HCT116 (cell line): ENCODE measurements around the gene ADAM8. TPM values are rescaled to one million over a fixed set of nuclear protein-coding genes. Genes with fewer than 3 reads are reported as not detected.

Source experiments
- ATAC-seq: fragments of 200-7000 bp; cut with Tn5 transposase; 2 replicates; pipeline ENCODE4 v1.9.1; 2020; ENCODE audit warnings: mild to moderate bottlenecking, moderate library complexity
- BruUV-seq: library from RNA; stranded (reverse); fragments of 400-500 nt; replicated peaks from 2 replicates; lab custom pipeline; 2021; lab: Mats Ljungman, UMichigan
- CTCF ChIA-PET: fragments of 300-600 bp; sonication (Branson Sonifier 250); formaldehyde crosslinking; loops from one replicate; lab custom pipeline; 2021; ENCODE audit warnings: antibody characterized with exemption; lab: Charles Lee
- POLR2A ChIA-PET: fragments of 300-600, 350-600 bp; sonication (Branson Sonifier 250); formaldehyde crosslinking; loops from one replicate; lab custom pipeline; 2021; ENCODE audit warnings: antibody characterized with exemption; lab: Charles Lee
- RAD21 ChIA-PET, 2 experiments: fragments of 300-600 bp; sonication (Branson Sonifier 250); formaldehyde crosslinking; loops; one replicate each; lab custom pipeline; 2023; ENCODE audit warnings: low total read pairs in 2 of 2; ENCODE audit not compliant: uncharacterized antibody in 2 of 2, unreplicated experiment in 2 of 2, low non-redundant PET in 1 of 2; lab: Charles Lee
- DNase-seq: peaks from one replicate; pipeline ENCODE4 v3.0.0-alpha.2; 2010; ENCODE audit warnings: low read depth, low spot score
- H2AFZ ChIP-seq: fragments of 200-600 bp; shearing (Covaris generic), sonication (generic); 2 replicates; pipeline ENCODE4 v1.6.1; 2017; ENCODE audit warnings: low read depth, mixed run types, mixed read lengths, antibody characterized with exemption, low read length; ENCODE audit not compliant: poor library complexity, severe bottlenecking
- H3K27ac ChIP-seq: 2 replicates; pipeline ENCODE4 v1.5.1; 2012; ENCODE audit warnings: low read depth, low read length
- H3K27me3 ChIP-seq: fragments of 200-600 bp; sonication (generic); 2 replicates; pipeline ENCODE4 v1.6.1; 2016; ENCODE audit warnings: mixed run types, low read length, mixed read lengths; ENCODE audit not compliant: insufficient read depth
- H3K36me3 ChIP-seq, 2 experiments: fragments of 200-500 bp in 1 of 2; fragments of 200-600 bp in 1 of 2; sonication (Bioruptor generic) in 1 of 2; sonication (generic) in 1 of 2; 2 replicates each; pipeline versions ENCODE4 v1.5.1 to v1.6.1; 2014 to 2016; ENCODE audit warnings: low read length in 2 of 2, inconsistent platforms in 1 of 2, mixed read lengths in 1 of 2, mixed run types in 1 of 2; ENCODE audit not compliant: insufficient read depth in 2 of 2, control insufficient read depth in 1 of 2
- H3K4me1 ChIP-seq, 2 experiments: fragments of 200-600 bp in 1 of 2; sonication (generic) in 1 of 2; 2 replicates each; pipeline versions ENCODE4 v1.5.1 to v1.6.1; 2012 to 2017; ENCODE audit warnings: low read length in 2 of 2, inconsistent platforms in 1 of 2, mild to moderate bottlenecking in 1 of 2, mixed read lengths in 1 of 2, mixed run types in 1 of 2, moderate library complexity in 1 of 2; ENCODE audit not compliant: insufficient read depth in 2 of 2, control insufficient read depth in 1 of 2
- H3K4me2 ChIP-seq: fragments of 200-600 bp; sonication (generic); 2 replicates; pipeline ENCODE4 v1.6.1; 2017; ENCODE audit warnings: mixed run types, low read length, mixed read lengths
- H3K4me3 ChIP-seq, 2 experiments: fragments of 200-600 bp in 1 of 2; sonication (generic) in 1 of 2; replicated peaks in 1 of 2; 2 replicates each; pipeline ENCODE4 v1.5.1; 2011 to 2016; ENCODE audit warnings: low read length in 2 of 2, control low read depth in 1 of 2, low read depth in 1 of 2, mild to moderate bottlenecking in 1 of 2, mixed read lengths in 1 of 2, mixed run types in 1 of 2
- H3K79me2 ChIP-seq: fragments of 200-600 bp; sonication (generic); 2 replicates; pipeline ENCODE4 v1.6.1; 2017; ENCODE audit warnings: mild to moderate bottlenecking, mixed run types, low read length, moderate library complexity, mixed read lengths; ENCODE audit not compliant: insufficient read depth
- H3K9ac ChIP-seq: fragments of 200-600 bp; sonication (generic); 2 replicates; pipeline ENCODE4 v1.6.1; 2016; ENCODE audit warnings: low read length, mixed read lengths
- H3K9me2 ChIP-seq: fragments of 200-600 bp; sonication (generic), shearing (Covaris generic); 2 replicates; pipeline ENCODE4 v1.6.1; 2017; ENCODE audit warnings: mixed run types, mild to moderate bottlenecking, moderate library complexity; ENCODE audit not compliant: insufficient read depth
- H3K9me3 ChIP-seq, 2 experiments: fragments of 200-500 bp in 1 of 2; fragments of 200-600 bp in 1 of 2; sonication (Bioruptor generic) in 1 of 2; sonication (generic) in 1 of 2; 2 replicates each; pipeline ENCODE4 v1.6.1; 2014 to 2017; ENCODE audit warnings: low read length in 2 of 2, mixed read lengths in 2 of 2, inconsistent platforms in 1 of 2, low read depth in 1 of 2, mild to moderate bottlenecking in 1 of 2, mixed run types in 1 of 2, moderate library complexity in 1 of 2; ENCODE audit not compliant: control insufficient read depth in 1 of 2, insufficient read depth in 1 of 2
- H4K20me1 ChIP-seq: fragments of 200-600 bp; sonication (generic), shearing (Covaris generic); 2 replicates; pipeline ENCODE4 v1.6.1; 2017; ENCODE audit warnings: mixed run types, mild to moderate bottlenecking, moderate library complexity; ENCODE audit not compliant: insufficient read depth
- ATF3 ChIP-seq: IDR thresholded peaks from 2 replicates; pipeline ENCODE4 v1.6.1; 2012
- CBX3 ChIP-seq: IDR thresholded peaks from 2 replicates; pipeline ENCODE4 v1.6.1; 2012; ENCODE audit warnings: low read depth
- CEBPB ChIP-seq: IDR thresholded peaks from 2 replicates; pipeline ENCODE4 v1.6.1; 2012; ENCODE audit warnings: low read depth
- EZH2 ChIP-seq: fragments of 200-600 bp; sonication (generic); IDR thresholded peaks from 2 replicates; pipeline ENCODE4 v1.6.1; 2017; ENCODE audit warnings: antibody characterized with exemption, mixed run types
- FOSL1 ChIP-seq: IDR thresholded peaks from 2 replicates; pipeline ENCODE4 v1.6.1; 2012; ENCODE audit warnings: low read depth
- JUND ChIP-seq: IDR thresholded peaks from 2 replicates; pipeline ENCODE4 v1.6.1; 2012
- POLR2AphosphoS5 ChIP-seq: IDR thresholded peaks from 2 replicates; pipeline ENCODE4 v1.6.1; 2011; ENCODE audit warnings: mild to moderate bottlenecking, low read depth, low read length, moderate library complexity
- RAD21 ChIP-seq: IDR thresholded peaks from 2 replicates; pipeline ENCODE4 v1.6.1; 2012; ENCODE audit warnings: low read depth, mild to moderate bottlenecking
- SIN3A ChIP-seq: IDR thresholded peaks from 2 replicates; pipeline ENCODE4 v1.6.1; 2012; ENCODE audit warnings: low read depth
- SP1 ChIP-seq: IDR thresholded peaks from 2 replicates; pipeline ENCODE4 v1.6.1; 2012; ENCODE audit warnings: low read depth
- TCF7L2 ChIP-seq: IDR thresholded peaks from 2 replicates; pipeline ENCODE4 v1.7.0; 2011; ENCODE audit warnings: borderline replicate concordance, inconsistent platforms; ENCODE audit not compliant: insufficient read depth, insufficient read length; ENCODE audit errors: extremely low read depth
- YY1 ChIP-seq: IDR thresholded peaks from 2 replicates; pipeline ENCODE4 v1.6.1; 2011; ENCODE audit warnings: low read length, low read depth, moderate library complexity, mild to moderate bottlenecking; ENCODE audit not compliant: insufficient replicate concordance; ENCODE audit errors: extremely low read depth
- ZBTB33 ChIP-seq: IDR thresholded peaks from 2 replicates; pipeline ENCODE4 v1.6.1; 2011; ENCODE audit warnings: mild to moderate bottlenecking, low read length, moderate library complexity; ENCODE audit not compliant: insufficient replicate concordance; ENCODE audit errors: extremely low read depth
- ZFX ChIP-seq: fragments of 450-650 bp; IDR thresholded peaks from 2 replicates; pipeline ENCODE4 v1.6.1; 2017
- ZNF274 ChIP-seq: fragments of 200-500 bp; sonication (Bioruptor generic); IDR thresholded peaks from 2 replicates; pipeline ENCODE4 v1.6.1; 2014; ENCODE audit warnings: mild to moderate bottlenecking, low read depth, low read length, inconsistent platforms
- intact Hi-C: fragments of 100-400 bp; cut with micrococcal nuclease; formaldehyde crosslinking; loops from 2 replicates; pipeline ENCODE4 v1.10.0; 2022
- total RNA-seq: library from RNA; stranded (reverse); gene quantifications from one replicate; pipeline ENCODE4 v1.2.1, GENCODE V29; 2021; ENCODE audit not compliant: unreplicated experiment

Gene ADAM8
- total RNA-seq, 1 experiment from 2014 or later: 4.1 TPM

GRCh38 chr10:133255323-133255722 lies 21.3 kb downstream of the ADAM8 start:
- no peaks in the 10 kb centered on the region for H3K79me2 ChIP-seq
- no peak overlapping the region for H2AFZ ChIP-seq
- no peak overlapping the region for H3K4me2 ChIP-seq
- no peak overlapping the region for H3K27ac ChIP-seq
- H3K36me3 ChIP-seq: no peaks in the 10 kb centered on the region
- ChIA-PET RAD21 (no interaction called here), CTCF (no interaction called here), POLR2A (no interaction called here)
- DNase-seq (no peak), ATAC-seq (no peak)
- H3K9ac ChIP-seq: no peak overlapping the region
- TF ChIP-seq JUND (no peak), CEBPB (no peak), ZNF274 (no peak), FOSL1 (no peak), SP1 (no peak), EZH2 (no peak), ZBTB33 (no peak), RAD21 (no peak), YY1 (no peak), POLR2AphosphoS5 (no peak), ZFX (no peak), TCF7L2 (no peak), ATF3 (no peak), SIN3A (no peak), CBX3 (no peak)
- no peak overlapping the region for H3K4me3 ChIP-seq
- intact Hi-C loops: loop anchor here (5.0 to 10.0 kb wide), 2 partner anchors 313 to 351 kb away; partner anchors contain the start of gene CFAP46
- no peaks in the 10 kb centered on the region for H3K9me2 ChIP-seq
- H3K4me1 ChIP-seq: peaks cover 31 to 34% of the 10 kb centered on the region in 2 experiments
- no TSS peak for BruUV-seq
- H3K9me3 ChIP-seq: no peaks in the 10 kb centered on the region
- H4K20me1 ChIP-seq: no peaks in the 10 kb centered on the region
- no peaks in the 10 kb centered on the region for H3K27me3 ChIP-seq
